ENCODE results near the gene PELI2. TPM values are rescaled to one million over a fixed set of nuclear protein-coding genes. Genes with fewer than 3 reads are reported as not detected.

PELI2 gene
- total RNA-seq, 1 donor from 2014 or later: 40.6 TPM

- Mint-ChIP-seq H3K4me3 (ENCODE audit: unreplicated experiment) (peak overlapping the region; percentile 59), H3K4me1 (ENCODE audit: unreplicated experiment) (peaks cover 36% of the 10 kb centered on the region), H3K36me3 (ENCODE audit: low read depth, unreplicated experiment) (no peaks in the 10 kb centered on the region), H3K27ac (ENCODE audit: unreplicated experiment) (peak overlapping the region; percentile 81), H3K9me3 (ENCODE audit: unreplicated experiment) (no peaks in the 10 kb centered on the region), H3K27me3 (ENCODE audit: unreplicated experiment) (no peaks in the 10 kb centered on the region)
- TF ChIP-seq CTCF (IDR thresholded peaks at IDR 0.05; ENCODE audit: unreplicated experiment): no peak
- DNase-seq (ENCODE audit: low spot score): no peak
Measured at GRCh38 chr14:56195704-56196103, 77.5 kb downstream of the PELI2 start.

GRCh38 chr14:56196274-56196673, 78.1 kb downstream of the PELI2 start:
- no peaks in the 10 kb centered on the region for H3K27me3 Mint-ChIP-seq (ENCODE audit: unreplicated experiment)
- H3K27ac Mint-ChIP-seq (ENCODE audit: unreplicated experiment): no peak overlapping the region
- DNase-seq (ENCODE audit: low spot score): no peak
- H3K36me3 Mint-ChIP-seq (ENCODE audit: low read depth, unreplicated experiment): no peaks in the 10 kb centered on the region
- no peaks in the 10 kb centered on the region for H3K9me3 Mint-ChIP-seq (ENCODE audit: unreplicated experiment)
- TF ChIP-seq CTCF (IDR thresholded peaks at IDR 0.05; ENCODE audit: unreplicated experiment): no peak
- H3K4me3 Mint-ChIP-seq (ENCODE audit: unreplicated experiment): no peak overlapping the region
- H3K4me1 Mint-ChIP-seq (ENCODE audit: unreplicated experiment): peaks cover 36% of the 10 kb centered on the region

GRCh38 chr14:56197150-56197549, 78.9 kb downstream of the PELI2 start:
- Mint-ChIP-seq H3K27ac (ENCODE audit: unreplicated experiment) (no peak overlapping the region), H3K27me3 (ENCODE audit: unreplicated experiment) (no peaks in the 10 kb centered on the region), H3K36me3 (ENCODE audit: low read depth, unreplicated experiment) (no peaks in the 10 kb centered on the region), H3K4me1 (ENCODE audit: unreplicated experiment) (peaks cover 36% of the 10 kb centered on the region), H3K9me3 (ENCODE audit: unreplicated experiment) (no peaks in the 10 kb centered on the region), H3K4me3 (ENCODE audit: unreplicated experiment) (no peak overlapping the region)
- no peak for TF ChIP-seq CTCF (IDR thresholded peaks at IDR 0.05; ENCODE audit: unreplicated experiment)
- no peak for DNase-seq (ENCODE audit: low spot score)

DNA sequence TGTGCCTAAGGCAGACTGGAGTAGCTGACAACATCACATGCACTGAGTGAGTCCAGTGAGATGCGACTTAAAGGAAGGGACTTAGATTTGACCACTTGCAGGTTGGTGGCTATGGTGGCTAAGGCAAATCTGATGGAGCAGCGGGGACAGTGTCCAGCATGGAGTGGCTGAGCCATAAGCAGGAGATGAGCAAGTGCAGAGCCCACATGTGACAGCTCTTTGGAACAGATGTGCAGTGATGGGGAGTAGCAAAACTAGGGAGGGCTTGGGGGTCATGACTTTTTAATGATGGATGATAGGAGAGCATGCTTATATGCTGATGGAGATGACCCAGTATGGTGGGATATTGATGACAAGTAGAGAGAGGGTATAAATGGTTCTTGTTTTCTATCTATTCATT, 80.2 kb downstream of the PELI2 start:
- DNase-seq (ENCODE audit: low spot score): no peak
- Mint-ChIP-seq H3K4me3 (ENCODE audit: unreplicated experiment) (no peak overlapping the region), H3K36me3 (ENCODE audit: low read depth, unreplicated experiment) (no peaks in the 10 kb centered on the region), H3K27me3 (ENCODE audit: unreplicated experiment) (no peaks in the 10 kb centered on the region), H3K27ac (ENCODE audit: unreplicated experiment) (no peak overlapping the region), H3K9me3 (ENCODE audit: unreplicated experiment) (no peaks in the 10 kb centered on the region), H3K4me1 (ENCODE audit: unreplicated experiment) (peaks cover 28% of the 10 kb centered on the region)
- no peak for TF ChIP-seq CTCF (IDR thresholded peaks at IDR 0.05; ENCODE audit: unreplicated experiment)

- no peak for TF ChIP-seq CTCF (IDR thresholded peaks at IDR 0.05; ENCODE audit: unreplicated experiment)
- DNase-seq (ENCODE audit: low spot score): no peak
Measured at GRCh38 chr14:56199095-56199981, 81.1 kb downstream of the PELI2 start.

More at GRCh38 chr14:56199095-56199981, 81.1 kb downstream of the PELI2 start:
- no peak overlapping the region for H3K4me3 Mint-ChIP-seq (ENCODE audit: unreplicated experiment)
- H3K27me3 Mint-ChIP-seq (ENCODE audit: unreplicated experiment): no peaks in the 10 kb centered on the region
- no peaks in the 10 kb centered on the region for H3K9me3 Mint-ChIP-seq (ENCODE audit: unreplicated experiment)
- H3K36me3 Mint-ChIP-seq (ENCODE audit: low read depth, unreplicated experiment): no peaks in the 10 kb centered on the region
- no peak overlapping the region for H3K27ac Mint-ChIP-seq (ENCODE audit: unreplicated experiment)
- H3K4me1 Mint-ChIP-seq (ENCODE audit: unreplicated experiment): peaks cover 21% of the 10 kb centered on the region

Measured in endothelial cell (in vitro differentiated cells).